GM12878 (cell line): Measurements from ENCODE around the gene NCAPH2. TPM values are rescaled to one million over a fixed set of nuclear protein-coding genes. Genes with fewer than 3 reads are reported as not detected.

Source experiments
- BACH1 ChIP-seq: fragments of 450-650 bp; IDR thresholded peaks from 2 replicates; pipeline ENCODE4 v1.6.1; 2017; ENCODE audit warnings: mild to moderate bottlenecking, borderline replicate concordance
- BHLHE40 ChIP-seq, 2 experiments: fragments of 450-650 bp in 1 of 2; IDR thresholded peaks; 2 replicates each; pipeline ENCODE4 v1.6.1; 2011 to 2017; ENCODE audit warnings: low read depth in 2 of 2, borderline replicate concordance in 1 of 2, improper control_type of control experiment in 1 of 2, low read length in 1 of 2, mild to moderate bottlenecking in 1 of 2
- CTCF ChIP-seq, 3 experiments: IDR thresholded peaks in 2 of 3; conservative IDR thresholded peaks in 1 of 3; 2 replicates each; pipeline ENCODE4 v1.5.1; 2011; ENCODE audit warnings: low read depth in 3 of 3, low read length in 3 of 3, mild to moderate bottlenecking in 3 of 3, control low read depth in 2 of 3, moderate library complexity in 2 of 3, inconsistent platforms in 1 of 3, mixed read lengths in 1 of 3; ENCODE audit not compliant: control insufficient read depth in 2 of 3, insufficient read depth in 1 of 3; ENCODE audit errors: extremely low read depth in 1 of 3
- GATAD2B ChIP-seq: fragments of 450-650 bp; conservative IDR thresholded peaks from 2 replicates; pipeline ENCODE4 v1.6.1; 2017; ENCODE audit warnings: low read depth, mild to moderate bottlenecking, moderate library complexity
- LARP7 ChIP-seq: fragments of 450-650 bp; IDR thresholded peaks from 2 replicates; pipeline ENCODE4 v1.6.1; 2017; ENCODE audit warnings: mild to moderate bottlenecking
- MAX ChIP-seq: IDR thresholded peaks from 2 replicates; pipeline ENCODE4 v1.6.1; 2012; ENCODE audit warnings: low read depth, low read length, improper control_type of control experiment
- MXI1 ChIP-seq: fragments of 150-350 bp; IDR thresholded peaks from 2 replicates; pipeline ENCODE4 v1.6.1; 2011; ENCODE audit warnings: low read depth, mild to moderate bottlenecking, inconsistent platforms, low read length, improper control_type of control experiment
- MYB ChIP-seq: fragments of 150-350 bp; IDR thresholded peaks from 2 replicates; pipeline ENCODE4 v1.6.1; 2014; ENCODE audit warnings: mild to moderate bottlenecking, low read depth, low read length, borderline replicate concordance
- MYC ChIP-seq: IDR thresholded peaks from 2 replicates; pipeline ENCODE4 v1.6.1; 2011; ENCODE audit warnings: mild to moderate bottlenecking, low read length, moderate library complexity, inconsistent platforms; ENCODE audit not compliant: insufficient read depth, insufficient replicate concordance, insufficient read length, severe bottlenecking
- POU2F2 ChIP-seq: IDR thresholded peaks from 3 replicates; pipeline ENCODE4 v1.6.1; 2011; ENCODE audit warnings: low read depth, mild to moderate bottlenecking, low read length, borderline replicate concordance
- SIX5 ChIP-seq: IDR thresholded peaks from 2 replicates; pipeline ENCODE4 v1.6.1; 2011; ENCODE audit warnings: mild to moderate bottlenecking, low read depth, low read length, moderate library complexity; ENCODE audit not compliant: severe bottlenecking
- SPI1 ChIP-seq: IDR thresholded peaks from 2 replicates; pipeline ENCODE4 v1.6.1; 2011; ENCODE audit warnings: low read depth, mild to moderate bottlenecking, low read length, moderate library complexity, borderline replicate concordance; ENCODE audit not compliant: insufficient read depth
- ZNF217 ChIP-seq: fragments of 450-650 bp; IDR thresholded peaks from 2 replicates; pipeline ENCODE4 v1.6.1; 2017; ENCODE audit warnings: antibody characterized with exemption, mild to moderate bottlenecking
- ZNF592 ChIP-seq: fragments of 450-650 bp; IDR thresholded peaks from 2 replicates; pipeline ENCODE4 v1.6.1; 2017; ENCODE audit warnings: mild to moderate bottlenecking, moderate library complexity
- polyA plus RNA-seq, 11 experiments: library from polyadenylated mRNA; depleted of rRNA in 4 of 11; unstranded in 6 of 11; stranded (reverse) in 5 of 11; fragments of >200 nt; fragmentation: Nextera tagmentation in 4 of 11; fragmentation: Illumina TruSeq in 1 of 11; extraction: Ambion mirVana in 4 of 11; extraction: Trizol in 1 of 11; gene quantifications; 1 replicate in 1 of 11; 2 replicates in 10 of 11; pipeline versions ENCODE4 v1.2.1 to v1.2.3, GENCODE V29; 2011 to 2016; ENCODE audit warnings: inconsistent platforms in 2 of 11, missing spikeins in 2 of 11, low read depth in 1 of 11
- total RNA-seq, 4 experiments: library from RNA; depleted of rRNA in 3 of 4; stranded (reverse); fragments of >200 nt in 3 of 4; fragmentation: Illumina TruSeq in 1 of 4; extraction: Trizol in 1 of 4; gene quantifications; 2 replicates each; pipeline versions ENCODE4 v1.2.1 to v1.2.3, GENCODE V29; 2013 to 2021
- TF ChIP-seq, protein P1 (sequence below): IDR thresholded peaks from 2 replicates; pipeline ENCODE4 v1.6.1; 2012; ENCODE audit warnings: mild to moderate bottlenecking, low read depth, low read length
- TF ChIP-seq, protein P2 (sequence below): IDR thresholded peaks from 2 replicates; pipeline ENCODE4 v1.6.1; 2011; ENCODE audit warnings: borderline replicate concordance, low read depth, mild to moderate bottlenecking, moderate library complexity, low read length; ENCODE audit not compliant: insufficient read depth, poor library complexity, severe bottlenecking

The NCAPH2 gene
- total and polyA plus RNA-seq, 10 of the 15 experiments (the other 5 are each of a cell fraction or from before 2014, with no cell fraction given): 5.0 to 110 (median 59.9) TPM

DNA sequence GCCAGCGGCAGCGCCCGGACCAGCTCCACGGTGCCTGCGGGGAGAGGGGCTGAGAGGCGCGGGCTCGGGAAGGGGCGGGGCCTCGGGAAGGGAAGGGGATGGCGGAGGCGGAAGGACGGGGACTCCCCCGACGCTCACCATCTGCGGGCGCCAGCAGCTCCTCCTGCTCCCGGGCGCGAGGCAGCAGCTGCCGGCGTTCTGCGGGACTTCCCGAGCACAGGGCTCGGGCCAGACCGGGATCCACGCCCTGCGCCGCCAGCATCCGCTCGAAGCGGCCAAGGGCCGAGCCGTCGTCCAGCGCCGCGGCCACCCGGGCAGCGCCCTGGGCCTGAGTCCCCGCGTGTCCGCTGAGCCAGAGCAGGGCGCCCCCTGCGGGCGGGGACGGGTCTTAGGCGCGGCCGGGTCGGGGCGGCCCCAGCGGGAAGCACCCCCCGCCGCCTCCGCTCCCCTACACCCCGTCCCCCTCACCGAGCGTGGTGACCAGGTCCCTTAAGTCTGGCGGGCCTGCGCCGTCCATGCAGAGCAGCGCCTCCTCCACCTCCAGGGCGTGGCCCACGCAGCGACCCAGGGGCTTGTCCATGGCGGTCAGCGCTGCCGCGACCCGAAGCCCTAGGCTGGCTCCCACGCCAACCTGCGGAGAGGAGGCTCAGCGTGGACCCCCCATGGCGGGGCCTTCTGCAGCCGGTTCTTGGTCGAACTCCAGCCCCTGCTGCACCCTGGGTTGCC, 18.2 kb downstream of the NCAPH2 start (continued):
- TF ChIP-seq MYC: peak; percentile 35
- peak; percentile 78 for TF ChIP-seq MAX
- no peak for TF ChIP-seq MYB
- TF ChIP-seq, protein P1, sequence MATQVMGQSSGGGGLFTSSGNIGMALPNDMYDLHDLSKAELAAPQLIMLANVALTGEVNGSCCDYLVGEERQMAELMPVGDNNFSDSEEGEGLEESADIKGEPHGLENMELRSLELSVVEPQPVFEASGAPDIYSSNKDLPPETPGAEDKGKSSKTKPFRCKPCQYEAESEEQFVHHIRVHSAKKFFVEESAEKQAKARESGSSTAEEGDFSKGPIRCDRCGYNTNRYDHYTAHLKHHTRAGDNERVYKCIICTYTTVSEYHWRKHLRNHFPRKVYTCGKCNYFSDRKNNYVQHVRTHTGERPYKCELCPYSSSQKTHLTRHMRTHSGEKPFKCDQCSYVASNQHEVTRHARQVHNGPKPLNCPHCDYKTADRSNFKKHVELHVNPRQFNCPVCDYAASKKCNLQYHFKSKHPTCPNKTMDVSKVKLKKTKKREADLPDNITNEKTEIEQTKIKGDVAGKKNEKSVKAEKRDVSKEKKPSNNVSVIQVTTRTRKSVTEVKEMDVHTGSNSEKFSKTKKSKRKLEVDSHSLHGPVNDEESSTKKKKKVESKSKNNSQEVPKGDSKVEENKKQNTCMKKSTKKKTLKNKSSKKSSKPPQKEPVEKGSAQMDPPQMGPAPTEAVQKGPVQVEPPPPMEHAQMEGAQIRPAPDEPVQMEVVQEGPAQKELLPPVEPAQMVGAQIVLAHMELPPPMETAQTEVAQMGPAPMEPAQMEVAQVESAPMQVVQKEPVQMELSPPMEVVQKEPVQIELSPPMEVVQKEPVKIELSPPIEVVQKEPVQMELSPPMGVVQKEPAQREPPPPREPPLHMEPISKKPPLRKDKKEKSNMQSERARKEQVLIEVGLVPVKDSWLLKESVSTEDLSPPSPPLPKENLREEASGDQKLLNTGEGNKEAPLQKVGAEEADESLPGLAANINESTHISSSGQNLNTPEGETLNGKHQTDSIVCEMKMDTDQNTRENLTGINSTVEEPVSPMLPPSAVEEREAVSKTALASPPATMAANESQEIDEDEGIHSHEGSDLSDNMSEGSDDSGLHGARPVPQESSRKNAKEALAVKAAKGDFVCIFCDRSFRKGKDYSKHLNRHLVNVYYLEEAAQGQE: no peak
- peak; percentile 75 for TF ChIP-seq LARP7
- TF ChIP-seq, protein P2, sequence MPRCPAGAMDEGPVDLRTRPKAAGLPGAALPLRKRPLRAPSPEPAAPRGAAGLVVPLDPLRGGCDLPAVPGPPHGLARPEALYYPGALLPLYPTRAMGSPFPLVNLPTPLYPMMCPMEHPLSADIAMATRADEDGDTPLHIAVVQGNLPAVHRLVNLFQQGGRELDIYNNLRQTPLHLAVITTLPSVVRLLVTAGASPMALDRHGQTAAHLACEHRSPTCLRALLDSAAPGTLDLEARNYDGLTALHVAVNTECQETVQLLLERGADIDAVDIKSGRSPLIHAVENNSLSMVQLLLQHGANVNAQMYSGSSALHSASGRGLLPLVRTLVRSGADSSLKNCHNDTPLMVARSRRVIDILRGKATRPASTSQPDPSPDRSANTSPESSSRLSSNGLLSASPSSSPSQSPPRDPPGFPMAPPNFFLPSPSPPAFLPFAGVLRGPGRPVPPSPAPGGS: peak; percentile 68
- TF ChIP-seq POU2F2: peak; percentile 28; the same call in 1 of the 3 replicates
- no peak for TF ChIP-seq SIX5
- peak; percentile 57 to 60 (median 58); a peak in 5 of 6 replicates for TF ChIP-seq CTCF (IDR thresholded peaks at IDR 0.05 in 2 of 3, conservative IDR thresholded peaks at IDR 0.05 in 1 of 3; ENCODE audit: control insufficient read depth in 2 of 3, extremely low read depth in 1 of 3, insufficient read depth in 1 of 3, low read depth in 3 of 3, low read length in 3 of 3)
- TF ChIP-seq ZNF592: peak; percentile 87
- TF ChIP-seq BACH1: peak; percentile 99
- TF ChIP-seq GATAD2B: peak; percentile 98
- peak; percentile 8 to 70; a peak in 2 of 4 replicates for TF ChIP-seq BHLHE40 (IDR thresholded peaks at IDR 0.05; ENCODE audit: borderline replicate concordance in 1 of 2, low read depth in 2 of 2, low read length in 1 of 2)
- peak; percentile 83; the same call in 1 of the 2 replicates for TF ChIP-seq ZNF217
- TF ChIP-seq SPI1: 0 out of 2 replicates have a peak, but pooled peaks have one; percentile 11
- TF ChIP-seq MXI1: peak; percentile 13; the same call in 1 of the 2 replicates
